Right lung (tissue), 5 donors: ENCODE results near the gene PTN. TPM values are rescaled to one million over a fixed set of nuclear protein-coding genes. Genes with fewer than 3 reads are reported as not detected.
"Not testable (repeated sequence)": the region's sequence is repeated elsewhere in the genome, so short reads cannot be mapped to it uniquely, and the experiment has no call there.

Source experiments
- DNase-seq, 2 donors: peaks; one replicate each; pipeline ENCODE4 v3.0.0-alpha.2; 2013
- polyA plus RNA-seq, 5 donors: library from polyadenylated mRNA; unstranded; fragments of 120-200 nt; gene quantifications; one replicate each; pipeline versions ENCODE4 v1.2.1 to v1.2.3, GENCODE V29; 2013; ENCODE audit warnings: inconsistent platforms in 1 of 5, low replicate concordance in 1 of 5; ENCODE audit not compliant: insufficient read length in 5 of 5, insufficient read depth in 1 of 5

Gene PTN
- polyA plus RNA-seq, 5 donors = 57.3 to 94.3 (median 76.4) TPM

DNA sequence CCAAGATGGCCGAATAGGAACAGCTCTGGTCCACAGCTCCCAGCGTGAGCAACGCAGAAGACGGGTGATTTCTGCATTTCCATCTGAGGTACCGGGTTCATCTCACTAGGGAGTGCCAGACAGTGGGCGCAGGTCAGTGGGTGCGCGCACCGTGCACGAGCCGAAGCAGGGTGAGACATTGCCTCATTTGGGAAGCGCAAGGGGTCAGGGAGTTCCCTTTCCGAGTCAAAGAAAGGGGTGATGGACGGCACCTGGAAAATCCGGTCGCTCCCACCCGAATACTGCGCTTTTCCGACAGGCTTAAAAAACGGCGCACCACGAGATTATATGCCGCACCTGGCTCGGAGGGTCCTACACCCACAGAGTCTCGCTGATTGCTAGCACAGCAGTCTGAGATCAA lies 161.9 kb downstream of the PTN start:
- DNase-seq = not testable (repeated sequence)
